ENCODE results near the gene CLEC4E. TPM values are rescaled to one million over a fixed set of nuclear protein-coding genes. Genes with fewer than 3 reads are reported as not detected.

The CLEC4E gene
- total RNA-seq = not detected in 2 replicates

GRCh38 chr12:8540831-8541230, at the start of gene CLEC4E:
TSS of gene CLEC4E (minus strand) at chr12:8540905. CDS start at chr12:8540797, 108 bp downstream.

GRCh38 chr12:8513256-8513655, 27.4 kb downstream of the CLEC4E start, which contains the start of gene CLEC4D:
TSS of gene CLEC4D (plus strand) at chr12:8513503. CDS start at chr12:8513733, 230 bp downstream.

Other genes with a start within 250 kb of the CLEC4E start
- gene CLEC6A, start 84.9 kb downstream of the CLEC4E start, total RNA-seq = not detected in 2 replicates
- not detected in 2 replicates for gene CLEC4D, start 27.4 kb downstream of the CLEC4E start, total RNA-seq
- gene AICDA, start 72.0 kb upstream of the CLEC4E start, total RNA-seq = not detected in 2 replicates
- gene MFAP5, start 121.9 kb upstream of the CLEC4E start, total RNA-seq = 0.13 and 0.32 TPM in 2 replicates
- gene RIMKLB, start 157.1 kb upstream of the CLEC4E start, total RNA-seq = 41.6 and 158 TPM in 2 replicates